GM18868 (cell line): ENCODE data around the gene GRK6.

Experiments
- ATAC-seq: cut with Tn5 transposase; IDR thresholded peaks from one replicate; pipeline ENCODE4 v1.9.1; 2021; ENCODE audit warnings: mild to moderate bottlenecking, moderate library complexity; ENCODE audit not compliant: unreplicated experiment

Gene GRK6

GRCh38 chr5:177439518-177440053 is 13.1 kb downstream of the GRK6 start:
- ATAC-seq, result no peak

- no peak for ATAC-seq
Measured at GRCh38 chr5:177440211-177440989, 13.9 kb downstream of the GRK6 start.

GRCh38 chr5:177440990-177441780 is 14.7 kb downstream of the GRK6 start:
- no peak for ATAC-seq

- ATAC-seq, result no peak
Measured at GRCh38 chr5:177442066-177442826, 15.8 kb downstream of the GRK6 start.

- no peak for ATAC-seq
Measured at GRCh38 chr5:177443144-177443983, 16.9 kb downstream of the GRK6 start.

GRCh38 chr5:177444106-177445051 is 17.9 kb downstream of the GRK6 start:
- no peak for ATAC-seq

- no peak for ATAC-seq
Measured at GRCh38 chr5:177445052-177445916, 18.8 kb downstream of the GRK6 start.

- ATAC-seq, result no peak
Measured at GRCh38 chr5:177445917-177446199, 19.4 kb downstream of the GRK6 start.

- ATAC-seq, result peak; percentile 46
Measured at GRCh38 chr5:177446200-177447065, 20.0 kb downstream of the GRK6 start, which contains the start of gene PRR7. PRR7 (plus strand) TSS chr5:177446814; CDS start chr5:177455068, 8,254 bp downstream.

- ATAC-seq, result peak; percentile 39
Measured at GRCh38 chr5:177447066-177447610, 20.7 kb downstream of the GRK6 start.

- ATAC-seq, result no peak
Measured at GRCh38 chr5:177447611-177448243, 21.3 kb downstream of the GRK6 start.

GRCh38 chr5:177448244-177448950 is 21.9 kb downstream of the GRK6 start:
- no peak for ATAC-seq

GRCh38 chr5:177449140-177450061 is 22.9 kb downstream of the GRK6 start:
- no peak for ATAC-seq

GRCh38 chr5:177450667-177451424 is 24.4 kb downstream of the GRK6 start:
- ATAC-seq, result no peak
